ENCODE measurements around the gene NFYA.

DNA sequence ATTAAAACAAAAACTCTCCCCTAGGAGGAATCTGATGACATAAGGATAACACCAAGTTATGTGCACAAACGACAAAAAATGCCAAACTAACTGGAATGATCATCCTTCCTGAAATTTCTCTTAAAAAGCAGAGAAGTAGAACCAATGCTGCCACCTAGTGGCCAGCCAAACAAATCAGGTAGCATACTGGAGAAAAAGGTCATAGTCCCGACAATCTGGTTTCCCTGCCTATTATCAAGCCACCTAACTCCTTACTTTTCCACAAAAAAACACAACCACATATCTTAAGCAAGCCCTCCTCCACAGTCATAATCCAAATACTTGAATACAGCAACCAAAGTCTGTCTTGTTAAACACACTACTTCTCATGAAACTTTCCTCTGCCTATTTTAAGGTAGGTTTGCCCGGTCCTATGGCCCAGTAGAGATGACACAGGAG, 5.9 kb upstream of the NFYA start:
- TF ChIP-seq CTCF (IDR thresholded peaks at IDR 0.05) (peak; percentile 75 to 93 (median 79)), POLR2A (IDR thresholded peaks at IDR 0.05) (no peak)

Measured in testis (tissue), 2 donors.